T-helper 1 cell treated with Interleukin-12 subunit alpha and Interleukin-12 subunit beta and Interleukin-4 antibody, amounts not matched to agents 30 μg/mL and 1 μg/mL, for 36 hours (primary cell): ENCODE data around the gene EN1.

ENCODE experiments used
- H3K27ac Mint-ChIP-seq: one replicate; pipeline ENCODE4 v1.8.0; 2021; ENCODE audit warnings: mild to moderate bottlenecking, mixed read lengths
- H3K27me3 Mint-ChIP-seq: one replicate; pipeline ENCODE4 v1.8.0; 2021; ENCODE audit warnings: low read depth, mixed read lengths
- H3K36me3 Mint-ChIP-seq: one replicate; pipeline ENCODE4 v1.8.0; 2021; ENCODE audit warnings: low read depth, mixed read lengths
- H3K4me1 Mint-ChIP-seq: one replicate; pipeline ENCODE4 v1.8.0; 2021; ENCODE audit warnings: low read depth, mixed read lengths
- H3K4me3 Mint-ChIP-seq: one replicate; pipeline ENCODE4 v1.8.0; 2021; ENCODE audit warnings: mild to moderate bottlenecking, moderate library complexity, mixed read lengths
- H3K9me3 Mint-ChIP-seq: one replicate; pipeline ENCODE4 v1.8.0; 2021; ENCODE audit warnings: mixed read lengths

The EN1 gene

GRCh38 chr2:118850901-118851415 is 3.5 kb upstream of the EN1 start:
- peaks cover 4% of the 10 kb centered on the region for H3K4me1 Mint-ChIP-seq
- H3K9me3 Mint-ChIP-seq: no peaks in the 10 kb centered on the region
- no peak overlapping the region for H3K4me3 Mint-ChIP-seq
- H3K27me3 Mint-ChIP-seq: peaks cover 85% of the 10 kb centered on the region
- peak overlapping the region; percentile 50 for H3K27ac Mint-ChIP-seq
- peaks cover 5% of the 10 kb centered on the region for H3K36me3 Mint-ChIP-seq

DNA sequence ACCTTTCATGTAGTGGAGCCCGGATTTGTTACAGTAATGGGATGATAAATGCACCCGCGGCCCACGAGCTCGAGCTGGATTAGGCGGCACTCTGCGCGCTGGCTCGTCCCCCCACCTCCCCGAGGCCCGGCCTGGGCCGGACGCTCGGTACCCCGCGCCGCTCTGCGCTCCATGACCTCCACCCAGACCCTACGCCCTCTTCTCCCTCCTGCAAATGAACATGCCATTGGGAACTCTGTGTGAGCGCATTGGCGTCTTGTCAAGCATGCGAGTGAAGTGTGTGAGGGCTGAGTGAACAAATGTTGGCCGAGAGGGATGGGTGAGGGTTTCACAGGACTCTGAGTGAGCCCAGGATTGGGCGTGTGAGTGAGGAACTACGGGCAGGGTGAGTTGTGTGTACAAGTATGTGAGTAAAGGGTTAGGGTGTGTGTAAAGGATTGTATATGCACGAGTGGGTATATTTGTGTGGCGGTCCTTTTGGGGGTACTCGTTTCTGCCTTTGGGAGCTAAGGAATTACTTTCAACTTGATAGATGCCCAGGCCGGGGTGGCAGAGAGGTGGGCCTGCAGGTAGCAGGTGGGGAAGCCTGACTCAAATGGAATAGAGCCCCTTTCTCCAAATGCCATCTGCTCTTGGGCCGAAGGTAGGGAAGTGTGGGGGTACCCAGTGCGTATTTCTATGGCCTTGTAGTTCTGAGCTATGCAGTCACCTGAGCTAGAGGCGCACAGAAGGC is 2.9 kb upstream of the EN1 start:
- peaks cover 5% of the 10 kb centered on the region for H3K36me3 Mint-ChIP-seq
- H3K4me1 Mint-ChIP-seq: peaks cover 8% of the 10 kb centered on the region
- H3K27ac Mint-ChIP-seq: peak overlapping the region; percentile 38
- H3K4me3 Mint-ChIP-seq: peak overlapping the region; percentile 44
- peaks cover 85% of the 10 kb centered on the region for H3K27me3 Mint-ChIP-seq
- no peaks in the 10 kb centered on the region for H3K9me3 Mint-ChIP-seq

DNA sequence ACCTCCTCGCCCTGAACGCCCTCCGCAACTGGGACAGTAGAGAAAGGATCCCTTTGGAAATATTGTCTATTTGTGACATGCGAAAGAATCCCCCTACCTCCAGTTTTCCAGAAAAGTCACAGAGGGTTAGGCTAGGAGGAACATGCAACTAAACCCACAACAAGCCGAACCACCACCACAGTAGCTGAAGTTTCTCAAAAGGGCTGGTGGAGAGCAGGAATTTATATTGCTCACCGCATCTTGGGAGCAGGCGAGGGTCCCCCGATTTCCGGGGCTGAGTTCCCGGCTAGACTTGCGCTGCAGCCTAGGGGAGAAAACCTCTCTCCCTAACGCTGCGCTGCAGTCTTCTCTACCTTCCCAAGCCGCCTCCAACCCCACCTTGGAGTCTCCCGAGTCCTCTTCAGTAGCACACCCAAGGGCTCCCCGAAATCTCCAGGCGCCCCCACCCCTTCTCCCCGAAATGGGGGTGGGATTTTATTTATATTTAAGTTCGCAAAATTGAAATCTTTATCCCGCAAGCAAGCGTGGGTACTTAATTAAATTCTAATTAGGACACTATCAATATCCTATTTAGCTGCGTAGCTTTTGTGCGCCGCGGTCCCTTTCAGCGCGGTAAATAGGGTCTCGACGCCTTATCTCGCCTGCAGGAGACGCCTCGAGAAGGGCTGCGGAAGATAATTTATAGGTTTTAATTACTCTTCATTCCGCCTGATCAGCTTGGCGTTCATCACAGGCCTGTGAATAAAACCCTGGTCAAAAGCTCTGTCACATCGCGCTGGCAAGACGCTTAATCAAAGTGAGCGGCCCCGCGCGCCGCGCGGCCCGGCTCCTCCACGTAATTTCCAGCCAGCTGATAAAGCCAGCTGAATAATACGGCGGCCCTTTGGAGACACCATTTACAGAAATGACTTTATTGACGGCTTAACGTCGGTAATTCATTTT is 2.0 kb upstream of the EN1 start:
- H3K27ac Mint-ChIP-seq: peak overlapping the region; percentile 61
- H3K4me3 Mint-ChIP-seq: no peak overlapping the region
- H3K9me3 Mint-ChIP-seq: no peaks in the 10 kb centered on the region
- peaks cover 8% of the 10 kb centered on the region for H3K4me1 Mint-ChIP-seq
- peaks cover 87% of the 10 kb centered on the region for H3K27me3 Mint-ChIP-seq
- H3K36me3 Mint-ChIP-seq: peaks cover 5% of the 10 kb centered on the region

DNA sequence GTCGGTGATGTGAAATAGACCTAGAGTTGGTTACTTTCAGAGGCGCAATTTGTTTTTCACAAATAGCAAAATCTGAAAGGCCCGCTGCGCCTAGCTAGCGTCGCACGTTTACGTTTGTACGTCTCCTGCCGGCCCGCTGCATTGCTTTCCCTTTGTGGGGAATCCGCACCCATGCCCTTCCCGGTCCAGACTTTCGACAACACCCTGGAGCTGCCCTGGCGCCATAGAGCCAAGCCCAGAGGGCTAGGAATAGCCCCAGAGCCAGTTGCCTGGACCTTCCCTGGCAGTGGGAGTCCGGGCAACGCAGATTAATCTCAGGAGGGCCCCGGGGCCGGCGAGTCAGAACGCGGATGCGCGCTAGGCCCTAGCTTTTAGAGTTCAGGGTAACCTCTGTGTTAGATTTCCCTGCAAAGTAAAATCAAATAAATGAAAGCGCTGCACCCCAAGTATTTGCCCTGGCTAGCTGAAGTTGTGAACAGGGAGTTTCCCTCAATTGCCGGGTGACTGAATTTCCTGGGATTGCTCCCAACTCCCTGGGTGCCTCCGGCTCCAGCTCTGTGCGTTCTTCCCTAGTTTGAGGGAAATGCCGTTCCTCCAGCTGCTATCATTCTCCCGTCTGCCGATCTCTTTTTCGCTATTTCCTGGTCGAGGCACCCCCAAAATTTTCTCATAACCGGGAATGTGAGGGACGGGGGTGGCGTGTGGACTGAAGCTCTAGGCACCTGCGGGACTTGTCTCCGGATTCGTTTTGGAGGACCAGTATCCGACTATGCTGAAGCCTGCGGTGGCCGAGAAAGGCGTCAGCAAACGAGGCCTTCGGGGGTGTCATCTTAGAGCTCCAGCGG is 1.2 kb upstream of the EN1 start:
- H3K9me3 Mint-ChIP-seq: no peaks in the 10 kb centered on the region
- H3K4me1 Mint-ChIP-seq: peaks cover 8% of the 10 kb centered on the region
- H3K36me3 Mint-ChIP-seq: peaks cover 5% of the 10 kb centered on the region
- H3K4me3 Mint-ChIP-seq: no peak overlapping the region
- peaks cover 87% of the 10 kb centered on the region for H3K27me3 Mint-ChIP-seq
- H3K27ac Mint-ChIP-seq: peak overlapping the region; percentile 61

DNA sequence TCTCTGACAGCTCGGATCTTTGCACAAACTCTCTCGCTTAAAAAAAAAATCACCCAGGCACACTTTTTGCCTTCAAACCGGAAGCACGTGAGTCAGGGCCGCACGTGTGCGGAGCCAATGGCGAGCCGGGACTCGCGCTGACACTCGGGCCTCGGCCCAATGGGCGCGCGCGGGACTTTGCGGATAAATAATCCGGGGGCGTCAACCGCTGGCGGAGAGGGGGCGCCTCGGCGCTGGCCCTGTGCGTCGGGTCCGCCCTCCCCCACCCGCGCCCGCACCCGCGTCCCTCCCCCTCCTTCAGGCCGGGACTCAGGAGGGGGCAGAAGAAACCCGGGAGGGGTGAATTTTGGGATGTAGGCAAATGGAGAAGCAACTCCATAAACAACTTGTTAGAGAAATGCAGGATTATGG is 319 bp upstream of the EN1 start:
- H3K27me3 Mint-ChIP-seq: peaks cover 87% of the 10 kb centered on the region
- H3K9me3 Mint-ChIP-seq: no peaks in the 10 kb centered on the region
- H3K27ac Mint-ChIP-seq: peak overlapping the region; percentile 61
- no peak overlapping the region for H3K4me3 Mint-ChIP-seq
- peaks cover 5% of the 10 kb centered on the region for H3K36me3 Mint-ChIP-seq
- peaks cover 8% of the 10 kb centered on the region for H3K4me1 Mint-ChIP-seq

GRCh38 chr2:118846442-118846952 is 951 bp downstream of the EN1 start:
- H3K4me1 Mint-ChIP-seq: peaks cover 10% of the 10 kb centered on the region
- no peak overlapping the region for H3K4me3 Mint-ChIP-seq
- H3K27ac Mint-ChIP-seq: no peak overlapping the region
- H3K27me3 Mint-ChIP-seq: peaks cover 86% of the 10 kb centered on the region
- peaks cover 5% of the 10 kb centered on the region for H3K36me3 Mint-ChIP-seq
- H3K9me3 Mint-ChIP-seq: no peaks in the 10 kb centered on the region

DNA sequence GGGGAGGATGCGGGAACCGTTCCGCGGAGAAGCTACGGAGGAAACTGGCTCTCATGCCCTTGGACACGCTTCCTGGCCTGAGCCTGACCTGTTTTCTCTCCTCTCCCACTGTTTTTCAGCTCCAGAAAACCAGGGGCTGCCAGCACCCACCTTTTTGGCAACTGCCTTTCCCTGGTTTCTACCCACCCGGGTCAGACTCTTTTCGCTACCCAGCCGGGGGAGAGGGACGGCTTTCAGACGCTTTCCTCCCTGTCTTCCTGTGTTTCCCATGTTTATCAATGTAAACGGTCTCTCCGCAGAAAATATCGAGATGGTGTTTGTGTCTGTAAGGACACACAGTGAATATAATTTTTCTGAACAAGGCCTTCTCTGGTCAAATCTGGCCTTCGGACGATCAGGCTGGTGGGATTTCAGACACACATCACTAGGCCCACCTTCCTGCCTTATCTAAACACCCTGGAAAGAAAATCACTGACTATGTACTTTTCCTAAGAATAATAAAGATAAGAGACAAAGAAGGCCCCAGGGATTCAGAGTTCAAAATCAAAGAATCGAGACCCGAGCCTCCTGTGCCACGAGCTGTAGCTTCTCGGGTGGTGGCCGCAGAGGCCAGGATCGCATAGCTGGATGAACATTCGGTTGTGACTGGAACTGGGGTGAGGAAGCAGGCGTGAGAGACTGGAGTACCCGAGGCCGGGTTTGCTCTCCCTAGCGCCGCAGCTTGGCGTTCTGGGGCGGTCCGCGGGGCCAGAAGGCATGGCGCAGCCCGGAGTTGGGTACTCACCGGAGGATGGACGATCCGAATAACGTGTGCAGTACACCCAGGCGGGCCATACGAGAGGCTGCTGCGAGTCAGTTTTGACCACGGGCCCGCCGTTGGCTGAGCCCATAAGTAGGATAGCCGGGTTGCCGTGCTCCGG is 1.7 kb downstream of the EN1 start:
- H3K4me1 Mint-ChIP-seq: peaks cover 10% of the 10 kb centered on the region
- H3K4me3 Mint-ChIP-seq: peak overlapping the region; percentile 25
- no peaks in the 10 kb centered on the region for H3K9me3 Mint-ChIP-seq
- peak overlapping the region; percentile 62 for H3K27ac Mint-ChIP-seq
- H3K27me3 Mint-ChIP-seq: peaks cover 86% of the 10 kb centered on the region
- peaks cover 5% of the 10 kb centered on the region for H3K36me3 Mint-ChIP-seq

- Mint-ChIP-seq H3K9me3 (no peaks in the 10 kb centered on the region), H3K27me3 (peaks cover 86% of the 10 kb centered on the region), H3K4me3 (no peak overlapping the region), H3K36me3 (peaks cover 5% of the 10 kb centered on the region), H3K27ac (peak overlapping the region; percentile 20), H3K4me1 (peaks cover 10% of the 10 kb centered on the region)
These were observed 2.4 kb downstream of the EN1 start for GRCh38 chr2:118845005-118845521.

DNA sequence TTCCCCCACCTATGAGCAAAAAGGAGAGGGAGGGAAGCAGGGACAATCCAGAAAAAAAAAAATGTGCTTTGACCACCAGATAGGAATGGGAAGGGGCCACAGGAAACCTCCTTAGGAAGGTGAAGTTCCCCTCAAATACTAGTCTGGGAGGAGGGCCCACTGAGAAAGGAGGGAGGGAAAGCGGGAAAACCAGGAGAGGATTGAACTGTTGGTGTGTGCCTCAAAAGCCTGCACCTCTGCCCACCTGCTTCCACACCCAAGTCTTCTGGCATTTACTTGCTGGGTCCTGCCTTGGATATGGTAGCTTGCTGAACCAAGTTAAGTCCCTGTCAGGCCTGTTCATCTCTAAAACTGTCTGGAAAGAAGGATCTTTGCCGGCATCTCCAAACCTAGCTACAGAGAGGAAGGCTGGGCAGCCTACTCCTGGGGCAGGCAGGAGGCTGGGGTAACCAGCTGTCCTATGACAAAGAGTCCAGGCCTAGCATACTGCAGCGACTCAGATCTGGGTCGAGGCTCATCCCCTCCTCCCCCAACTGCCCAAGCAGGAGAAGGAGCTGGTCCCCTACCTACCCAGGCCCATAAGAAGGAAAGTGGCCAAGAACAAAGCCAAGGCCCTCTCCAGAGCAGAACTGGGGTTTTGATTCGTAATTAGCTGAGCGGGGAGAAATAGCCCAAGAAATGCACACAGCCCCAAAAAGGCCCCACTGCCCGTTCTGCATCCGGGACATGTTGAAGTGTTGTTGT is 3.0 kb downstream of the EN1 start:
- H3K27ac Mint-ChIP-seq: peak overlapping the region; percentile 63

GRCh38 chr2:118843483-118844132 is 3.8 kb downstream of the EN1 start:
- Mint-ChIP-seq H3K27ac (no peak overlapping the region), H3K36me3 (peaks cover 2% of the 10 kb centered on the region), H3K4me1 (peaks cover 8% of the 10 kb centered on the region), H3K27me3 (peaks cover 86% of the 10 kb centered on the region), H3K4me3 (no peak overlapping the region), H3K9me3 (no peaks in the 10 kb centered on the region)

More for the DNA sequence above, 3.0 kb downstream of the EN1 start:
- Mint-ChIP-seq H3K4me1 (peaks cover 10% of the 10 kb centered on the region), H3K27me3 (peaks cover 86% of the 10 kb centered on the region), H3K36me3 (peaks cover 5% of the 10 kb centered on the region), H3K9me3 (no peaks in the 10 kb centered on the region), H3K4me3 (no peak overlapping the region)

- Mint-ChIP-seq H3K4me1 (peaks cover 8% of the 10 kb centered on the region), H3K27me3 (peaks cover 80% of the 10 kb centered on the region), H3K9me3 (no peaks in the 10 kb centered on the region), H3K36me3 (peaks cover 2% of the 10 kb centered on the region), H3K4me3 (no peak overlapping the region), H3K27ac (no peak overlapping the region)
These were observed 4.6 kb downstream of the EN1 start for GRCh38 chr2:118842661-118843482.
